Liver (tissue), 3 donors: ENCODE results near the gene CXCL11.

Source experiments
- FOXA1 ChIP-seq: IDR thresholded peaks from 2 replicates; pipeline ENCODE4 v1.6.1; 2016; ENCODE audit warnings: antibody characterized with exemption
- FOXA2 ChIP-seq: IDR thresholded peaks from 2 replicates; pipeline ENCODE4 v1.6.1; 2016; ENCODE audit warnings: antibody characterized with exemption
- HNF4G ChIP-seq: IDR thresholded peaks from 2 replicates; pipeline ENCODE4 v1.6.1; 2016; ENCODE audit warnings: antibody characterized with exemption
- REST ChIP-seq: IDR thresholded peaks from 2 replicates; pipeline ENCODE4 v1.6.1; 2016; ENCODE audit warnings: antibody characterized with exemption, mild to moderate bottlenecking
- RXRA ChIP-seq, 2 donors: IDR thresholded peaks; 2 replicates each; pipeline ENCODE4 v1.6.1; 2017 to 2018; ENCODE audit warnings: antibody characterized with exemption in 2 of 2, mild to moderate bottlenecking in 1 of 2
- TAF1 ChIP-seq: conservative IDR thresholded peaks from 2 replicates; pipeline ENCODE4 v1.6.1; 2016; ENCODE audit warnings: antibody characterized with exemption, mild to moderate bottlenecking
- YY1 ChIP-seq: IDR thresholded peaks from 2 replicates; pipeline ENCODE4 v1.6.1; 2016; ENCODE audit warnings: antibody characterized with exemption, mild to moderate bottlenecking
- TF ChIP-seq, protein P1 (sequence below): fragments of 150-350 bp; IDR thresholded peaks from 2 replicates; pipeline ENCODE4 v1.5.1; 2017; ENCODE audit warnings: improper control_type of control experiment, low read depth, low read length; ENCODE audit not compliant: missing input control
- TF ChIP-seq, protein P2 (sequence below): IDR thresholded peaks from 2 replicates; pipeline ENCODE4 v1.6.1; 2016; ENCODE audit warnings: antibody characterized with exemption
- donor health status: healthy.
- donor health status: healthy.

- TF ChIP-seq, protein P1, sequence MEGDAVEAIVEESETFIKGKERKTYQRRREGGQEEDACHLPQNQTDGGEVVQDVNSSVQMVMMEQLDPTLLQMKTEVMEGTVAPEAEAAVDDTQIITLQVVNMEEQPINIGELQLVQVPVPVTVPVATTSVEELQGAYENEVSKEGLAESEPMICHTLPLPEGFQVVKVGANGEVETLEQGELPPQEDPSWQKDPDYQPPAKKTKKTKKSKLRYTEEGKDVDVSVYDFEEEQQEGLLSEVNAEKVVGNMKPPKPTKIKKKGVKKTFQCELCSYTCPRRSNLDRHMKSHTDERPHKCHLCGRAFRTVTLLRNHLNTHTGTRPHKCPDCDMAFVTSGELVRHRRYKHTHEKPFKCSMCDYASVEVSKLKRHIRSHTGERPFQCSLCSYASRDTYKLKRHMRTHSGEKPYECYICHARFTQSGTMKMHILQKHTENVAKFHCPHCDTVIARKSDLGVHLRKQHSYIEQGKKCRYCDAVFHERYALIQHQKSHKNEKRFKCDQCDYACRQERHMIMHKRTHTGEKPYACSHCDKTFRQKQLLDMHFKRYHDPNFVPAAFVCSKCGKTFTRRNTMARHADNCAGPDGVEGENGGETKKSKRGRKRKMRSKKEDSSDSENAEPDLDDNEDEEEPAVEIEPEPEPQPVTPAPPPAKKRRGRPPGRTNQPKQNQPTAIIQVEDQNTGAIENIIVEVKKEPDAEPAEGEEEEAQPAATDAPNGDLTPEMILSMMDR: no peak
- TF ChIP-seq FOXA1: no peak
- no peak for TF ChIP-seq TAF1
- no peak for TF ChIP-seq REST
- TF ChIP-seq YY1: peak; percentile 51
- TF ChIP-seq RXRA (IDR thresholded peaks at IDR 0.05): peak; percentile 25 to 58
- TF ChIP-seq FOXA2: no peak
- TF ChIP-seq, protein P2, sequence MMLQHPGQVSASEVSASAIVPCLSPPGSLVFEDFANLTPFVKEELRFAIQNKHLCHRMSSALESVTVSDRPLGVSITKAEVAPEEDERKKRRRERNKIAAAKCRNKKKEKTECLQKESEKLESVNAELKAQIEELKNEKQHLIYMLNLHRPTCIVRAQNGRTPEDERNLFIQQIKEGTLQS: no peak
- no peak for TF ChIP-seq HNF4G
Measured at GRCh38 chr4:76084542-76084941, 48.7 kb upstream of the CXCL11 start.
